Kidney epithelial cell (primary cell): ENCODE results near the gene IMPDH1. TPM values are rescaled to one million over a fixed set of nuclear protein-coding genes. Genes with fewer than 3 reads are reported as not detected.

Source experiments
- DNase-seq: peaks from one replicate; pipeline ENCODE4 v3.0.0-alpha.2; 2010; ENCODE audit warnings: low read depth
- H3K27me3 ChIP-seq: 2 replicates; pipeline ENCODE4 v1.6.0; 2011; ENCODE audit warnings: low read length; ENCODE audit not compliant: control insufficient read depth, insufficient read depth
- H3K36me3 ChIP-seq: 2 replicates; pipeline ENCODE4 v1.5.1; 2011; ENCODE audit warnings: low read length; ENCODE audit not compliant: control insufficient read depth, insufficient read depth
- H3K4me3 ChIP-seq: 2 replicates; pipeline ENCODE4 v1.5.1; 2011; ENCODE audit warnings: low read depth, mild to moderate bottlenecking, control low read depth, low read length
- total RNA-seq: library from RNA; depleted of rRNA; stranded (reverse); fragments of >200 nt; gene quantifications from 2 replicates; pipeline ENCODE4 v1.2.3, GENCODE V29; 2015
- TF ChIP-seq, protein P1 (sequence below): IDR thresholded peaks from 2 replicates; pipeline ENCODE4 v1.5.1; 2011; ENCODE audit warnings: mild to moderate bottlenecking, moderate library complexity, low read length, control low read depth, inconsistent platforms; ENCODE audit not compliant: insufficient read depth, poor library complexity, severe bottlenecking

IMPDH1 gene
- total RNA-seq, 1 donor from 2014 or later = 44.0 TPM

DNA sequence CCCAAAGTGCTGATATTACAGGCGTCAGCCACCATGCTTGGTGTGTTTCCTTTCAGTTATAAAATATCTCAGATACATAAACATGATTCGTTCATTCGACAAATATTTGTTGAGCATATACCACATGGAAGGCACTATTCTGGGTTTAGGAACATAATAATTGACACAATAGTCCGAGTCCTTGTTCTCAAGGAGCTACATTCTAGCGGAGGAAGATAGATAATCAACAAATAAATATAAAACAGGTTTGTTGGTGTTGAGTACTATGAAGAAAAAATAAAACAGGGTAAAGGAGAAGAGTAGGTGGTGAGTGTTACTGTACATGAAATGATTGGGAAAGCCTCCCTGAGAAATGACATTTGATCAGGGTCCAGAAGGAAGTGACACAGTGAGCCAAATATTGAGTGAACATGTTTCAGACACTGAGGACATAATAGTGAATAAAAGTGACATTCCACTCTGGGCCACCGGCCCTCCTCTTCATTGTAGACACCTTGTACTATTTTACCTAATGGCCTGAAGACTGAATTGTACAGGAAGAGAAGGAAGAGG is 39.0 kb upstream of the IMPDH1 start:
- TF ChIP-seq, protein P1, sequence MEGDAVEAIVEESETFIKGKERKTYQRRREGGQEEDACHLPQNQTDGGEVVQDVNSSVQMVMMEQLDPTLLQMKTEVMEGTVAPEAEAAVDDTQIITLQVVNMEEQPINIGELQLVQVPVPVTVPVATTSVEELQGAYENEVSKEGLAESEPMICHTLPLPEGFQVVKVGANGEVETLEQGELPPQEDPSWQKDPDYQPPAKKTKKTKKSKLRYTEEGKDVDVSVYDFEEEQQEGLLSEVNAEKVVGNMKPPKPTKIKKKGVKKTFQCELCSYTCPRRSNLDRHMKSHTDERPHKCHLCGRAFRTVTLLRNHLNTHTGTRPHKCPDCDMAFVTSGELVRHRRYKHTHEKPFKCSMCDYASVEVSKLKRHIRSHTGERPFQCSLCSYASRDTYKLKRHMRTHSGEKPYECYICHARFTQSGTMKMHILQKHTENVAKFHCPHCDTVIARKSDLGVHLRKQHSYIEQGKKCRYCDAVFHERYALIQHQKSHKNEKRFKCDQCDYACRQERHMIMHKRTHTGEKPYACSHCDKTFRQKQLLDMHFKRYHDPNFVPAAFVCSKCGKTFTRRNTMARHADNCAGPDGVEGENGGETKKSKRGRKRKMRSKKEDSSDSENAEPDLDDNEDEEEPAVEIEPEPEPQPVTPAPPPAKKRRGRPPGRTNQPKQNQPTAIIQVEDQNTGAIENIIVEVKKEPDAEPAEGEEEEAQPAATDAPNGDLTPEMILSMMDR = no peak
- H3K4me3 ChIP-seq = no peak overlapping the region
- DNase-seq = no peak
- H3K36me3 ChIP-seq = no peaks in the 10 kb centered on the region
- H3K27me3 ChIP-seq = no peaks in the 10 kb centered on the region

DNA sequence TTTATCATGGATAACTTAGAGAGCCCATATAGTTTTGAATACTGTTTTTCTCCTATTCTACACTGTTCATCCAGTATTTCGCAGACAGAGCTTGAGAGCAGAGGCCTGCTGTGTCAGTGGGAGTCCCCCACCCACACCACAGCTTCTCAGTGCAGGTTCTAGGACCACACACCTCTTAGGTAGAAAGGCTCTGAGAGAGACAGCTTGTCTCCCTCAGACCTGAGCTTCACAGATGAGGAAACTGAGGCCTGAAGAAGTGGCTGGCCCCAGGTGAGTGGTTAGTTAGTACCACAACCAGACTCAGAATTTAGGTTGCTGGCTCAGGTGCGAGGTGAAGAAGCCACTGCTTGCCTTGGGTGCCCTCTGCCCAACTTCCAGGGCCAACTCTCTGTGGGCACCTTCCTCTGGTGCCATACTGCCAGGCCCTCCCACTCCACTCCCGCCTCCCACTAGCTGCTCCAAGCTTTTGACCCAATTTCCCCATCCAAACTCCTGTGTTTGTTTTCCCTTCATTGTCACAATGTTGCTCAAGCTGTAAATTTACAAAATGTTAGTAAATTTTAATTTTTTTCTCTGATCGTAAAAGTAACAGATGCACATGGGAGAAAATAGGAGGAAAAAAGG is 38.3 kb upstream of the IMPDH1 start:
- no peaks in the 10 kb centered on the region for H3K36me3 ChIP-seq
- H3K27me3 ChIP-seq = no peaks in the 10 kb centered on the region
- TF ChIP-seq, protein P1 = no peak
- H3K4me3 ChIP-seq = no peak overlapping the region
- DNase-seq = no peak

DNA sequence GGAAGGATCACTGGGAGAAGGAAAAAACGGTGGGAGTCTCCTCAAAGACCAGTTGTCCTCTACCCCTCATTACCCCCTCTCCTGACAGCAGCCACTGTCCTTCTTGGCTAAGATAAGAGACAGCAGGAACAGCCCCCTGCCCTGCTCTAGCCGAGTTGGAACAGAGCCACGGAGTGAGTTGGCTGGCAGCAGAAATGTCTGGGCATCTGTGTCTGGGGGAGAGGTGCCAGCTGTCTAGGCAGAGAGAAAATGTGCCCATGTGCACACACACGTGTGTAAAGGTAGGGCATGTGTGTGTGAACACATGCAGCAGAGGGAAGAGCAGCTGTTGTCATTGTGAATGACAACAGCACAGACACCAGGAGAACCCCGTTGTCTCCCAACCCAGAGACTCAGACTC is 36.5 kb upstream of the IMPDH1 start:
- DNase-seq = no peak

DNA sequence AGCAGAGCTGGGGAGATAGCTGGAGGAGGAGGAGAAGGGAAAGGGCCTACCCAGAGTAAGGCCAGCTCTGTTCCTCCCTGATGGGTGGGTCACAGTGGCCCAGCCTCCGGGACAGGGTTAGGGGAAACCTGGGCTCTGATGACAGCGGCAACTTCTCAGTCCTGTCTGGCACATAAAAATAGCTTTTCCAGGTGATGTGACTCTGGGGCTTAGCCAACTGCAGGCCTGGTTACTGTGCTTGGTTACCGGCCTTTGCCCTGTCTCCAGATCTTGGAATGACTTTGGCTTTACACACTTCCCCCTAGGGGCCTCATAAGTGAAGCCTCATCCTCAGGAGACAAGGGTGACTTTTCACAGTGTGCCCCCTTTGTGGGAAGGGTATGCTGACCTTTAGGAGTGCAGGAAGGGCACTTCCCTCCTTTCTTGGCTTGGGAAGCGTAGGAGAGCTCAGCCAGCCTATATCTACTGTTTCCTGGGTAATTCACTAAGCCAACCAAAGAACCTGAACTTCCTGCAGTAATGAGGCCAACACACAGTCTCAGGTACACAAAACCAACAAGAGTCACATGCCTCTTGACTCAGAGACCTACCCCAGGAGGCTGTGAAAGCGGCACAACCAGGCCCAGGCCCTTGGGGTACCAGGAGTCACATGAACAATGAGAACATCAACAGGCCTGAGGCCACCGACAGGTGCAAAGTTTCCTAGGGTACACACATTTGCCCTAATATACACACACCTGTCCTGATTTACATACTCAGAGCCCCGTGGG is 34.2 kb upstream of the IMPDH1 start:
- DNase-seq = no peak
- Histone ChIP-seq H3K36me3 (no peaks in the 10 kb centered on the region), H3K27me3 (no peaks in the 10 kb centered on the region), H3K4me3 (no peak overlapping the region)
- TF ChIP-seq, protein P1 = no peak

More for the DNA sequence above, 36.5 kb upstream of the IMPDH1 start:
- TF ChIP-seq, protein P1 = no peak
- no peaks in the 10 kb centered on the region for H3K27me3 ChIP-seq
- H3K4me3 ChIP-seq = no peak overlapping the region
- no peaks in the 10 kb centered on the region for H3K36me3 ChIP-seq

DNA sequence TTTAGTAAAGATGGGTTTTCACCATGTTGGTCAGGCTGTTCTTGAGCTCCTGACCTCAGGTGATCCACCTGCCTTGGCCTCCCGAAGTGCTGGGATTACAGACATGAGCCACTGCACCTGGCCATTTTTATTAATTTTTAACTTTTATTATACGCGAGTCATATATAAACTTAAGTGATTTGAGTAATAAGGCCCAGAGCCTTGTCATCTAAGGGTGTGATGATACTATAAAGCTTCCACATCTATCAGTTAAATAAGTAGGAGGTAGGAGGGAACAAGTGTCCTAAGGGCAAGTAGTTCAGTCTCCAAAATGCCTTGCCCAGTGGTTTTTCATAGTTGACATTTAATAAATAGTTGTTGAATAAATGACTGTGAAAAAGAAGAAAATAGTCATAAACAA is 32.6 kb upstream of the IMPDH1 start:
- Histone ChIP-seq H3K36me3 (no peaks in the 10 kb centered on the region), H3K4me3 (no peak overlapping the region), H3K27me3 (no peaks in the 10 kb centered on the region)
- no peak for DNase-seq
- TF ChIP-seq, protein P1 = no peak
